Right cardiac atrium (tissue), 5 donors: ENCODE data around the gene RNF145. TPM values are rescaled to one million over a fixed set of nuclear protein-coding genes. Genes with fewer than 3 reads are reported as not detected.
"Not testable (repeated sequence)": the region's sequence is repeated elsewhere in the genome, so short reads cannot be mapped to it uniquely, and the experiment has no call there.

Experiments used
- ATAC-seq, 2 donors: fragments of 200-7000 bp; cut with Tn5 transposase; one replicate each; pipeline versions ENCODE4 v1.8.0 to v1.9.1; 2020; ENCODE audit warnings: moderate library complexity in 2 of 2, mild to moderate bottlenecking in 1 of 2
- DNase-seq, 3 donors: peaks; one replicate each; pipeline ENCODE4 v3.0.0-alpha.2; 2020
- H3K27ac ChIP-seq: one replicate; pipeline ENCODE4 v1.5.1; 2013; ENCODE audit warnings: mild to moderate bottlenecking, low read length, control low read depth, moderate library complexity
- H3K27me3 ChIP-seq: one replicate; pipeline ENCODE4 v1.6.1; 2013; ENCODE audit not compliant: control insufficient read depth, insufficient read depth
- H3K4me1 ChIP-seq: one replicate; pipeline ENCODE4 v1.6.1; 2013; ENCODE audit warnings: low read length; ENCODE audit not compliant: control insufficient read depth, insufficient read depth
- H3K4me3 ChIP-seq: one replicate; pipeline ENCODE4 v1.5.1; 2013; ENCODE audit warnings: low read length, control low read depth
- H3K9me3 ChIP-seq: one replicate; pipeline ENCODE4 v1.6.1; 2013; ENCODE audit warnings: low read length; ENCODE audit not compliant: control insufficient read depth
- WGBS: extraction: QIAGEN DNeasy Blood & Tissue Kit; methylation state at CpG from one replicate; pipeline ENCODE4 v1.1.7; 2013; 5-methylcytosine and 5-hydroxymethylcytosine counted together
- intact Hi-C, 4 donors: fragments of 100-400 bp; cut with DNase I; formaldehyde crosslinking; loops; one replicate each; pipeline versions ENCODE4 v1.11.0 to v1.14.0; 2022 to 2023
- polyA plus RNA-seq: library from polyadenylated mRNA; stranded (reverse); fragments of 200-250 nt; gene quantifications from one replicate; pipeline ENCODE4 v1.2.3, GENCODE V29; 2013
- total RNA-seq, 4 donors: library from RNA; stranded (reverse); fragmentation: NEBNext Ultra II Directional; extraction: Animal tissue kit (Norgen Biotek cat#: 25700); gene quantifications; one replicate each; pipeline ENCODE4 v1.2.1, GENCODE V29; 2021
- donor health status: healthy with polysubstance abuse.
- donor health status: DM: no; HTN: yes; CAD: no.
- donor health status: DM: no; HTN: no; CAD: no.
- donor health status: DM: no; HTN: yes; CAD: no; lungs with severe emphysema.
- donor health status: DM: yes; HTN: yes; CAD: no.

RNF145 gene
- total and polyA plus RNA-seq, 5 donors: 16.4 to 31.9 (median 26.6) TPM

DNA sequence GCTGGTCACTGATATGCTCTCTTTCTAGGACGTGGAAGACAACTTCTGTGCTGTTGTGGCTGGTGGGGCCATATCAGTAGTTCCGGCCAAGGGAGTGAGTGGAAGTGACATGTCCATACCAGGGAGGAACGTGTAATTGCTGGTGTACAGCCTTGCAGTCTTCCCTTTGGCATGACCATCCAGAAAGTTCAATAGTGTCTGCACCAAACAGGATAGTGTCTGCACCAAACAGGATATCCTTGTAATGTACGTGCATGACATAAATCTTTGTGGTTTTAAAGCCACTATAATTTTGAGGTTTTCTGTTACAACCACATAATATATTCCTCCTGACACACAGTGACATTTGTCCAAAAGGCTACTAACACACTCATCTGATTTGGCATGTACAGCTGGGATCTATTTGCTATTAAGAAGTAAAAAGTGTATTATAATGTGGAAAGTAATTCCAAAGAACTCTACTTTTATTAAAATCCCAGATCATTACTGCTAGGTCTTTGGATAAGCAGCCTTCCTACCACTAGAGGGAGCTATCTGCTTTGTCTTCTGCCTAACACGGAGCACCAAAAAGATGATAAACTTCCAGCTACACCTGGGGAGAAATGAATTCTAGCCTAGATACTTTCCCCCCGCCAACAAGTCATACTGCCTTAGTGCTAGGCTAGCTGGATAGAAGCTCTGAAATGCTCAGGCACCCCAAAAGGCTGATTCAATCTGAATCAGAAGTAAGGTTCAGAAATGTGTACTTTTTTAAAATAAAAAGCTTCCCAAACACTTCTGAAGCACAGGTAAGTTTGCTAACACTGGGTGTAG is 52.7 kb downstream of the RNF145 start:
- peaks cover 1% of the 10 kb centered on the region for H3K4me1 ChIP-seq
- ATAC-seq (peak; percentile 71 to 82), DNase-seq (no peak)
- no peak overlapping the region for H3K27ac ChIP-seq
- no peaks in the 10 kb centered on the region for H3K9me3 ChIP-seq
- H3K27me3 ChIP-seq: no peaks in the 10 kb centered on the region
- 24% methylated on average over 6 of the region's 6 CpGs for WGBS
- no peak overlapping the region for H3K4me3 ChIP-seq
- intact Hi-C loops: loop anchor here in 3 of 4 donors (5.0 to 10.0 kb wide), 4 partner anchors 96 to 161 kb away; partner anchors contain the start of gene UBLCP1 (in 2 of the 3)

DNA sequence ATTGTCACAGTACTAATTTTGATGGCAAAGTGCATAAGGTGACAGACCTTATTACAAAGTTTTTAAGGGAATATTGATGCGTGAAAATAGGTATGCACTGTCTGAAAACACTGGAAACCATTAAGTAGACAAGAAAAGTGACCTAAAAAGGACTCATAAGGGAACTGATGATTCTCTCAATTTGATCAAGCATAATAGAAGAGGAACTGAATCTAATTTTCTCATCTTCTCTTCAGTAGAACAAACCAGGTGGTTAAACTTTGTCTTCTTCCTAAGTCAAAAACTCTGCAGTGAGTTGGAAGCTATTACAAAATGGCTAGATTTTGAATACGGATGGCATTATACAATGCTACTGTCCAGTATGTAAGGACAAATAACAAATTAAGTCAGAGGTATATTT is 53.4 kb downstream of the RNF145 start:
- no peak overlapping the region for H3K4me3 ChIP-seq
- DNase-seq: no peak
- no peaks in the 10 kb centered on the region for H3K9me3 ChIP-seq
- H3K27me3 ChIP-seq: no peaks in the 10 kb centered on the region
- intact Hi-C loops: loop anchor here in 3 of 4 donors (5.0 to 10.0 kb wide), 4 partner anchors 96 to 161 kb away; partner anchors contain the start of gene UBLCP1 (in 2 of the 3)
- WGBS: 79% methylated on average over 2 of the region's 2 CpGs
- H3K27ac ChIP-seq: no peak overlapping the region
- H3K4me1 ChIP-seq: peaks cover 1% of the 10 kb centered on the region
- no peak for ATAC-seq

DNA sequence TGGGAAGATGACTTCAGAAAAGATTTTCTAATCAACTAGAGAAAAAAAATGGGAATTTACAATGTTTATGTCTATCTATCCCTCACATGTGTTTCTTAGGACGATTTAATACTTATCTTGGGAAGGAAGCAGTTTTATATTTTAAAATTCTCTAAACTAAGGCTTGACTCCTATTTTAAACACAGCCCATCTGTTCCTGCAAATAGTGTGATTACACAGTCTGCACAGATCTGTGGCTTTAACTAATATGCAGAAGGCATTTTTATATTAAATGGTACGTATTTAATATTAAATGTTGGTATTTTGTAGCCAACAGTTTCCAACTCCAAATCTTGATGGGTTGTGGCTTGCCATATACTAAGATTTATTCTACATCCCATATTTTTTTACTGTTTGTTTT is 56.5 kb downstream of the RNF145 start:
- no peak for DNase-seq
- WGBS: 74% methylated on average over 2 of the region's 2 CpGs
- no peak overlapping the region for H3K27ac ChIP-seq
- H3K4me3 ChIP-seq: no peak overlapping the region
- no peaks in the 10 kb centered on the region for H3K4me1 ChIP-seq
- no peaks in the 10 kb centered on the region for H3K9me3 ChIP-seq
- intact Hi-C loops: loop anchor here in 1 of 4 donors (10.0 kb wide), 1 partner anchor 112 kb away; the partner anchor contains the start of gene UBLCP1
- no peaks in the 10 kb centered on the region for H3K27me3 ChIP-seq
- ATAC-seq: no peak

DNA sequence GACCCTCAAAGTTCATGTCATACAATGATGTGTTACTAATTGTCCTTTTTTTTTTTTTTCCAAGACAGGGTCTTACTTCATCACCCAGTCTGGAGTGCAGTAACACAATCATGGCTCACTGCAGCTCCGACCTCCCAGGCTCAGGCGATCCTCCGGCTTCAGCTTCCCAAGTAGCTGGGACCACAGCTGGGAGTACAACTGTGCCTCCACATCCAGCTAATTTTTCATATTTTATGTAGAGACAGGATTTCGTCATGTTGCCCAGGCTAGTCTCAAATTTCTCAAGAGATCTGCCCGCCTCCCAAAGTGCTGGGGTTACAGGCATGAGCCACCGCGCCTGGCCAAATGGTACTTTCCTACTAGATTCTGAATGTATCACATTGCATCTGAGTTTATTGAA is 60.3 kb downstream of the RNF145 start:
- DNase-seq (no peak), ATAC-seq (no peak)
- no peaks in the 10 kb centered on the region for H3K27me3 ChIP-seq
- intact Hi-C loops: no loop called here
- 93% methylated on average over 7 of the region's 7 CpGs for WGBS
- no peaks in the 10 kb centered on the region for H3K9me3 ChIP-seq
- H3K4me1 ChIP-seq: no peaks in the 10 kb centered on the region
- H3K4me3 ChIP-seq: no peak overlapping the region
- H3K27ac ChIP-seq: no peak overlapping the region

DNA sequence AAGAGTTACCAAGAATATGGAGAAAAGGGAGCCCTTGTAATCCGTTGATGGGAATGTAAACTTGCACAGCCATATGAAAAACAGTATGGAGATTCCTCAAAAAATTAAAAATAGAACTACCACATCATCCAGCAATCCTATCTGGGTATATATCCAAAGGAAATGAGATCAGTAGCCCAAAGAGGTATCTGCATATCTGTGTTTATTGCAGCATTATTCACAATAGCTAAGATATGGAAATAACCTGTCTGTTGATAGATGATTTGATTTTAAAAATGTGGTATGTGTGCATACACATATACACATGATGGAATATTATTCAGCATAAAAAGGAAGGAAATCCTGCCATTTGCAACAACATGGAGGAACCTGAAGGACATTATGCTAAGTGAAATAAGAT is 61.4 kb downstream of the RNF145 start:
- ATAC-seq: no peak
- 51% methylated on average over 1 of the region's 1 CpG for WGBS
- DNase-seq: no peak
- Histone ChIP-seq H3K27me3 (no peaks in the 10 kb centered on the region), H3K4me3 (no peak overlapping the region), H3K27ac (no peak overlapping the region), H3K9me3 (no peaks in the 10 kb centered on the region), H3K4me1 (no peaks in the 10 kb centered on the region)
- intact Hi-C loops: no loop called here

DNA sequence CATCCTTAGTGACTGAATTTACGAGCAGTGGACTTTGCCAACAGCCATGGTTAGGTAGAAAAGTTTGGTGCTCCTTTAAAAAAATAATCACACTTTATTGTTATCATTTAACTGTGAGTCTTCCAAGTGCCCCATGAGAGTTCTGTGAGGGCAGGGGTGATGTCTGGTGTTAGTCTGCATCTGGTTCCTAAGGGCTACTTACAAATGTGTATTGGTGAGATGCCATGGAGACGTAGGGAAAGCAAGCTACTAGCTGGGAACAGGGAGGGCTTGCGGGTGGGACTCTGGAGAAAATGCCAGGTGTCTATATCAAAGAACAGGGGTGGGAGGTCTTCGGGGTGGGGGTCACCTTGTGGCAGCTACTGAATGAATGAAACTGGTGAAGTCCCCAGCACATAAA is 62.5 kb downstream of the RNF145 start:
- Histone ChIP-seq H3K4me3 (no peak overlapping the region), H3K4me1 (no peaks in the 10 kb centered on the region), H3K27ac (no peak overlapping the region), H3K9me3 (no peaks in the 10 kb centered on the region), H3K27me3 (no peaks in the 10 kb centered on the region)
- 70% methylated on average over 4 of the region's 4 CpGs for WGBS
- ATAC-seq: no peak
- no peak for DNase-seq
- intact Hi-C loops: no loop called here

DNA sequence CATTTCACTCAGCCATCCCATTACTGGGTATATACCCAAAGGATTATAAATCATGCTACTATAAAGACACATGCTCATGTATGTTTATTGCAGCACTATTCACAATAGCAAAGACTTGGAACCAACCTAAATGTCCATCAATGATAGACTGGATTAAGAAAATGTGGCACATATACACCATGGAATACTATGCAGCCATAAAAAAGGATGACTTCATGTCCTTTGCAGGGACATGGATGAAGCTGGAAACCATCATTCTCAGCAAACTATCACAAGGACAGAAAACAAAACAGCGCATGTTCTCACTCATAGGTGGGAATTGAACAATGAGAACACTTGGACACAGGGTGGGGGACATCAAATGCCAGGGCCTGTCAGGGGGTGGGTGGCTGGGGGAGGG is 64.2 kb downstream of the RNF145 start:
- H3K9me3 ChIP-seq, H3K27me3 ChIP-seq, H3K27ac ChIP-seq, intact Hi-C loops, H3K4me1 ChIP-seq, DNase-seq, ATAC-seq, H3K4me3 ChIP-seq: not testable (repeated sequence)
- WGBS: 91% methylated on average over 1 of the region's 1 CpG

DNA sequence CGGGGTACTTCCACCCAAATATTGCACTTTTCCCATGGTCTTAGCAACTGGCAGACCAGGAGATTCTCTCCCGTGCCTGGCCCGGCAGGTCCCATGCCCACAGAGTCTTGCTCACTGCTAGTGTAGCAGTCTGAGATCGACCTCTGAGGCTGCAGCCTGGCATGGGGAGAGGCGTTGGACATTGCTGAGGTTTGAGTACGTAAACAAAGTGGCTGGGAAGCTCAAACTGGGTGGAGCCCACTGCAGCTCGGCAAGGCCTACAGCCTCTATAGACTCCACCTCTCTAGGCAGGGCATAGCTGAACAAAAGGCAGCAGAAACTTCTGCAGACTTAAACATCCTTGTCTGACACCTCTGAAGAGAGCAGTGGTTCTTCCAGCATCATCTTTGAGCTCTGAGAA is 69.6 kb downstream of the RNF145 start:
- Histone ChIP-seq H3K27ac (no peak overlapping the region), H3K27me3 (no peaks in the 10 kb centered on the region), H3K9me3 (no peaks in the 10 kb centered on the region), H3K4me3 (no peak overlapping the region), H3K4me1 (no peaks in the 10 kb centered on the region)
- intact Hi-C loops: loop anchor here in 2 of 4 donors (10.0 kb wide), 3 partner anchors 1065 to 1375 kb away; no protein-coding TSS in a partner anchor
- DNase-seq: no peak
- 81% methylated on average over 7 of the region's 7 CpGs for WGBS
- ATAC-seq: no peak

DNA sequence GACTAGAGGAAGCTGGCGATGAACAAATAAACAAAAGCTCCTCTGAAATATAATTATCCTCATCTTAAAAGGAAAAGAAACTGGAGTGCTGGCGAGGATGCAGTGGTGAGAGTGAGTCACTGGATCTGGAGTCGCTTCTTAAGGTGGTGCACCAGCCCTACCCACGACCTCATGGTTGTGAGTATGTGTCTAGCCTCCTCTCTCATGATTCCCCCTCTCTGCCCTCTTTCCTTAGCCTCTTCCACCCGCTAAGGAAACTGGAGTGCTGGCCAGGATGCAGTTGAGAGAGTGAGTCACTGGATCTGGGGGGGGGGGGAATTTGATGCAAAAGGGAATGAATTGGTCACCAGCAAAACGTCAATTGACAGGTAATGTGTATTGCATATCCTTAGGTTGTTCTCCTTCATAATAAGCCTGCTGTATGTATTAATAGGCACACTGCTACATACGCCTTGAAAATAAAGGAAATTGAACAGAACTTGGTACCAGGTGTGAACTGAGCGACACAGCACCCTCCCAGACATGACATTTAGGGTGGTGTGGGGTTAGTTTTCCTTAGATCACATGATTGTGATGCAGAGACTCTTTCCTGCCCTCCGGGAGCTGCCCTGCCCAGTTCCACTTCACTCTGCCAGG is 73.3 kb downstream of the RNF145 start:
- intact Hi-C loops: loop anchor here in 2 of 4 donors (10.0 kb wide), 3 partner anchors 1061 to 1371 kb away; no protein-coding TSS in a partner anchor
- DNase-seq (no peak), ATAC-seq (peak in 1 of 2 donors; percentile 54)
- no peak overlapping the region for H3K27ac ChIP-seq
- H3K9me3 ChIP-seq: no peaks in the 10 kb centered on the region
- no peaks in the 10 kb centered on the region for H3K27me3 ChIP-seq
- no peak overlapping the region for H3K4me3 ChIP-seq
- H3K4me1 ChIP-seq: no peaks in the 10 kb centered on the region
- 55% methylated on average over 9 of the region's 9 CpGs for WGBS

DNA sequence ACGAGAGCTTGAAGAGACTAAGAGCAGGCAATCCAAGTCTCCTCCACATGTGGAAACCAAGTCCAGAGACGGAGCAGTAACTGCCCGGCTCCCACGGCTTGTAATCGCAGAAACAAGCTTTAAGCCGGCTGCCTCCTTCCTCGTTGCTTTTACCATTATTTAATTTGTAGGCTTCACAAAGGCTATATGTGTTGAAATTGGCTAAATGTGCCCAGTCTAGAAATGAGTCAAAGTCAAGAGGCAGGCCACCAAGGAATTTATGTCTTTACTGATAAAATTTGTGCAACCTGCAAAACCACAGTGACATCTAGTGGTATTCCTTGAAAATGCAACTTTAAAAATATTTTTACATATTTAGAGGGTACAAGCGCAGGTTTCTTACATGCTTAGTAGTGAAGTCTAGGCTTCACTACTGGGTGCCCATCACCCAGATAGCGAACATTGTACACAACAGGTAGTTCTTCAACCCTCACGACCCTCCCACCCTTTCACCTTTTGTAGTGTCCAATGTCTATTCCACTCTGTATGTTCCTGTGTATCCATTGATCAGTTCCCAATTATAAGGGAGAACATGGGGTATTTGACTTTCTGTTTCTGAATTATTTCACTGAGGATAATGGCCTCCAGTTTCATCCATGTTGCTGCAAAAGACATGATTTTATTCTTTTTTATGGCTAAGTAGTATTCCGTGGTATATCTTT is 76.2 kb downstream of the RNF145 start:
- Histone ChIP-seq H3K4me3 (no peak overlapping the region), H3K27me3 (no peaks in the 10 kb centered on the region), H3K9me3 (no peaks in the 10 kb centered on the region), H3K4me1 (no peaks in the 10 kb centered on the region), H3K27ac (no peak overlapping the region)
- ATAC-seq: peak; percentile 79
- DNase-seq: peak in 2 of 3 donors; percentile 37 to 42
- 32% methylated on average over 11 of the region's 11 CpGs for WGBS
- intact Hi-C loops: loop anchor here in 2 of 4 donors (10.0 kb wide), 3 partner anchors 1058 to 1368 kb away; no protein-coding TSS in a partner anchor
